D721Med (cell line): ENCODE results near the gene DLGAP1.

Experiments
- DNase-seq: peaks from one replicate; pipeline ENCODE4 v3.0.0; 2011; ENCODE audit warnings: low spot score; ENCODE audit not compliant: insufficient read length
- FAIRE-seq: peaks from 2 replicates; lab custom pipeline; 2011; peaks lifted over from hg19 to GRCh38; lab: Jason Lieb, UNC
- TF ChIP-seq, protein P1 (sequence below): IDR thresholded peaks from 2 replicates; pipeline ENCODE4 v1.5.1; 2012; ENCODE audit warnings: mild to moderate bottlenecking, control low read depth; ENCODE audit not compliant: insufficient read depth; ENCODE audit errors: missing control alignments

DLGAP1 gene

DNA sequence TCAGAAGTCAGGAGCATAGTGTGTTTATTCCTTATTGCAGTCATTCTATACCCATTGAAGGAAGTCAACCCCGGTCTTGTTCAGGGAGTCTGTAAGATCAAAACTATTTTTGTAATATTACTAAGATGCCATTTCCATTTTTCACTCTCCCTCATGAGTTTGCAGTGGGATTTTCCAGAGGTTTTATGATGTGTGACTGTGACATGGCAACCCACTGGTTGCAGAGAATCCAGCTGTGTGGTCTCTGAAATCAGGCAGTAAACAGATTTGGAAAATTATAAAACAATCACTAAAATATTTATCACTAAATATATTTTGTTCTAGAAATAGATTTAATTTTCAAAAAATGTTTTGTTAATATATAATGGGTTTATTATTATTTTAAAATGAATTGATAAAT is 38.1 kb downstream of the DLGAP1 start:
- TF ChIP-seq, protein P1, sequence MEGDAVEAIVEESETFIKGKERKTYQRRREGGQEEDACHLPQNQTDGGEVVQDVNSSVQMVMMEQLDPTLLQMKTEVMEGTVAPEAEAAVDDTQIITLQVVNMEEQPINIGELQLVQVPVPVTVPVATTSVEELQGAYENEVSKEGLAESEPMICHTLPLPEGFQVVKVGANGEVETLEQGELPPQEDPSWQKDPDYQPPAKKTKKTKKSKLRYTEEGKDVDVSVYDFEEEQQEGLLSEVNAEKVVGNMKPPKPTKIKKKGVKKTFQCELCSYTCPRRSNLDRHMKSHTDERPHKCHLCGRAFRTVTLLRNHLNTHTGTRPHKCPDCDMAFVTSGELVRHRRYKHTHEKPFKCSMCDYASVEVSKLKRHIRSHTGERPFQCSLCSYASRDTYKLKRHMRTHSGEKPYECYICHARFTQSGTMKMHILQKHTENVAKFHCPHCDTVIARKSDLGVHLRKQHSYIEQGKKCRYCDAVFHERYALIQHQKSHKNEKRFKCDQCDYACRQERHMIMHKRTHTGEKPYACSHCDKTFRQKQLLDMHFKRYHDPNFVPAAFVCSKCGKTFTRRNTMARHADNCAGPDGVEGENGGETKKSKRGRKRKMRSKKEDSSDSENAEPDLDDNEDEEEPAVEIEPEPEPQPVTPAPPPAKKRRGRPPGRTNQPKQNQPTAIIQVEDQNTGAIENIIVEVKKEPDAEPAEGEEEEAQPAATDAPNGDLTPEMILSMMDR = no peak
- DNase-seq (no peak), FAIRE-seq (no peak)

DNA sequence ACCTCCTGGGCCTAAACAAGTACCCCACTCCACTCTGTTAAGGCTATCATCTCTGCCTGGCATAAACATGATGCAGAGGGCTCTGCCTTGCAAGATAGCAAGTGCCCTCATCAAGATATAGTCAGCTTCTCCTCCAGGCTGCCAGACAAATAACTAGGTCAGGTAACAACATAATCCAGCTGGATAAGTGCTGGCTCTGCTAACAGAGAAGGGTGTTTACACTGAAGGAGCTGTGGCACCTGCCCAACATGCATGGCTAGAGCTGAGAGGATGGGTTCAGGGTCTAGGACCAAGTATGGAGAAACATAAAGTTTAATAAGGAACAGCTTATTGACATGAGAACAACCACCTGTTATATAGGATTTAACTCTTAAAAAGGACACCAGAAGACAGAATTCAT is 42.8 kb downstream of the DLGAP1 start:
- TF ChIP-seq, protein P1 = no peak
- DNase-seq (no peak), FAIRE-seq (no peak)

DNA sequence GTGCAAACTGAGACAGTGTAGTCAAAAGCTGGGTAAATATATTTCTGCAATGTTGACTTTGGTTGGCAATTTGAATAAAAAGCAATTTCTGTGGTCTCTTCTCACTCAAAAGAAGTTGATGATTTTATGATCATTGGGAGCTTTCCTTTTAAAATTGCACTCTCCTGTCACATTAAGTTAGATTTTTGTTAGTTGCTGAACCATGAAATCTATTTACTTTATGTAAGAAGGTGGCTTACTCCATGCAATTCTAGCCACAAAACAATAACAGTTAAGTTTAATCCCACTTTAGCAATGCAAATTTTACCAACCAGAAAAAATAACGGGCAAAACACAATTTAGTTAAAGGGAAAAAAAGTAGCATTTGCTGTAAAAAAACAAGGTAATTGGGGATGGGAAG is 48.3 kb downstream of the DLGAP1 start:
- DNase-seq (no peak), FAIRE-seq (no peak)
- TF ChIP-seq, protein P1 = no peak

DNA sequence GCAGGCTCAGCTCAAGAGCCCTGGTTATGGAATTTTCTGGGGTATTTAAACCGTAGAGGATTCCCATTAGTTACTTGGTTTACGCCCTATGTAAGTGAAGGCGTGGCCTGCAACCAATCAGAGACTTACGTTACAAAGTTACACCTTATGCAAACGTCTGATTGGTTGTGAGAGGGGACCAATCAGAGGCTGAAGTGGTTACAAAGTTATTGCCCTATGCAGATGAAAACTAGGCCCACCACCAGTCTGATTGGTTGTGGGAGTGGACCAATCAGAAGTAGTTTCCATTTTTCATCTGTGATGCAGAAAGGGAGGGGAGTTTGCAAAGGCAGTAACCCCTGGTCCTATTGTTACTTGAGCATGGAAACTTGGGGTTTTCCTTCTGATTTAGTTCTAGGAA is 49.1 kb downstream of the DLGAP1 start:
- no peak for DNase-seq
- FAIRE-seq = no peak
- TF ChIP-seq, protein P1 = no peak

DNA sequence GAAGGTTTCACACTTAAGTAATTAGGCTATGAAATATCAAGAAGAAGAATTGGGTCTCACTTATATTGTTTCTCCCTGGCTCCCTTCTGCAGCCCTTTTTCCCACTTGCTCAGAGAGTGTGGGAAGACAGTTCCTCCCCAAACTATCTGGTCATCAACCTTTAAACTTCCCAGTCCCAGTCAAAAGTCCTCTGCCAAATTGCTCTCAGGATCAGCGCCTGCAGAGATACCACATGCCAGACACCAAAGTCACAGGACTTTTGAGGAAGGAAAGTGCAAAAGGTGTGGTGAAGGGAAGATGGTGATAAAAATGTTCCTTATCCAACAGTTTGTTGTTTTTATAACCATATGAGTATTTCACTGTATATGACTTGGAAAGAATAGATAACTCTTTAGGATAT is 51.3 kb downstream of the DLGAP1 start:
- TF ChIP-seq, protein P1 = no peak
- no peak for FAIRE-seq
- no peak for DNase-seq

DNA sequence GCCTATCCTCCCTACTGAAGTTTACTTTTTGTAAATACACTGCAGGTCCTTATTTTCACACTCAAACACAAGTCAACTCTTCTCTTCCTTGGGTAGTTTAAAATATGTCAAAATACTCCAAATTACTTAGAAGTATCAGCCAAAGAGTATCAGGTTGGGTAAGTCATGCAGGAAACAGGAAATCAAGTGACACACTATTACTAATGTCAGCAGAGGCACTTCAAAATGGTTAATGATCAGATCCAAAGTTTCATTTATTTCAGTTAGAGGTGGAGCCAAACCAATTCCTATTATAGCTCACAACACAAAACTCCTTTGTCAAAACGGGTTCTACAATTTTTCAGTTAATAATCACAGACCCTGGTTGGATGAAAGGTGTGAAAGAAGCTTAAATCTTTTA is 54.2 kb downstream of the DLGAP1 start:
- TF ChIP-seq, protein P1 = no peak
- DNase-seq (no peak), FAIRE-seq (no peak)

DNA sequence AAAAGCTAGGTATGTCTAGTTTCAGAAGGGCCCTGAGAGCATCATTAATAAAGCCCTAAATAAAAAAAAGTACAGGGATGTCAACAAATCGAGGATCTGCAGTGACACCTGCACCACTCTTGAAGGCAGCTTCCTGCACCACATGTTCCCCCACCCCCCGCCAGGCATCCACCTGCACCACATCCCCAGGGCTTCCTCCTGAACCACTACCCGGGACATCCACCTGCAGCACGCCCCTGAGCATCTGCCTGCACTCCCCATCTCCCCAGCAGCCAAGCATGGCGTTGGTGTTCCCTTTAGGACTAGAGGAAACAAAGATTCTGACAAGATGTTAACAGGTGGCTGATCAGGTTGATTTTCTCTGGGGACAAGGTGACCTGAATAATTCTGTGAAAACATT is 55.2 kb downstream of the DLGAP1 start:
- FAIRE-seq (no peak), DNase-seq (no peak)
- TF ChIP-seq, protein P1 = no peak
